ENCODE measurements around the gene PDXK.

GRCh38 chr21:43775190-43775589, 56.3 kb downstream of the PDXK start:
- TF ChIP-seq RXRA (IDR thresholded peaks at IDR 0.05; ENCODE audit: insufficient read depth, low read depth, low read length) (no peak), TAF1 (IDR thresholded peaks at IDR 0.05; ENCODE audit: low read depth, low read length) (no peak), CREB1 (IDR thresholded peaks at IDR 0.05) (no peak), CTCF (IDR thresholded peaks at IDR 0.05; ENCODE audit: control extremely low read depth in 1 of 3, insufficient read depth in 1 of 3, low read depth in 1 of 3, low read length in 3 of 3) (no peak), TEAD4 (IDR thresholded peaks at IDR 0.05; ENCODE audit: low read depth, low read length) (no peak), GTF2F1 (IDR thresholded peaks at IDR 0.05; ENCODE audit: borderline replicate concordance, low read depth, low read length) (no peak), RFX5 (IDR thresholded peaks at IDR 0.05; ENCODE audit: borderline replicate concordance, low read depth, low read length) (no peak), RAD21 (IDR thresholded peaks at IDR 0.05 in 1 of 2, conservative IDR thresholded peaks at IDR 0.05 in 1 of 2; ENCODE audit: low read depth in 2 of 2, low read length in 2 of 2) (no peak), POLR2A (IDR thresholded peaks at IDR 0.05; ENCODE audit: control extremely low read depth in 1 of 2, low read depth in 2 of 2, low read length in 2 of 2) (no peak), GABPA (IDR thresholded peaks at IDR 0.05; ENCODE audit: borderline replicate concordance, insufficient read depth, low read length) (no peak), EP300 (IDR thresholded peaks at IDR 0.05; ENCODE audit: borderline replicate concordance in 1 of 2, low read depth in 2 of 2, low read length in 2 of 2) (no peak), PHF8 (conservative IDR thresholded peaks at IDR 0.05; ENCODE audit: low read depth, low read length) (no peak), ATF3 (IDR thresholded peaks at IDR 0.05; ENCODE audit: insufficient read depth, low read depth, low read length) (no peak), ATF2 (IDR thresholded peaks at IDR 0.05; ENCODE audit: low read length) (no peak)

All from H1 (cell line).